EL (cell line): ENCODE data around the gene NDRG2.

Experiments
- DNase-seq: peaks from one replicate; pipeline ENCODE4 v3.0.0-alpha.2; 2016

NDRG2 gene

GRCh38 chr14:21024585-21025370 lies at the start of gene NDRG2:
NDRG2 (minus strand) TSS chr14:21025061; CDS start chr14:21023315, 1,746 bp downstream.
- peak; percentile 38 for DNase-seq

GRCh38 chr14:21073921-21074320 lies 49.1 kb upstream of the NDRG2 start:
- no peak for DNase-seq

- no peak for DNase-seq
Observed at GRCh38 chr14:21072781-21073339, 48.0 kb upstream of the NDRG2 start.

GRCh38 chr14:21072031-21072473 lies 47.2 kb upstream of the NDRG2 start:
- DNase-seq: peak; percentile 65

GRCh38 chr14:21071225-21072030 lies 46.6 kb upstream of the NDRG2 start:
- peak; percentile 95 for DNase-seq

GRCh38 chr14:21070610-21071224 lies 45.9 kb upstream of the NDRG2 start:
- DNase-seq: peak; percentile 71

- DNase-seq: peak; percentile 63
Observed at GRCh38 chr14:21070083-21070609, 45.3 kb upstream of the NDRG2 start, which contains the start of gene ARHGEF40. ARHGEF40 (plus strand) TSS chr14:21070304; CDS start chr14:21070397, 93 bp downstream.

GRCh38 chr14:21069388-21070082 lies 44.7 kb upstream of the NDRG2 start:
- peak; percentile 56 for DNase-seq

- DNase-seq: peak; percentile 67
Observed at GRCh38 chr14:21068521-21069387, 43.9 kb upstream of the NDRG2 start.

GRCh38 chr14:21066882-21067502 lies 42.1 kb upstream of the NDRG2 start:
- DNase-seq: no peak

- DNase-seq: peak; percentile 92
Observed at GRCh38 chr14:21063479-21063878, 38.6 kb upstream of the NDRG2 start.

- no peak for DNase-seq
Observed at GRCh38 chr14:21061347-21061668, 36.4 kb upstream of the NDRG2 start.

GRCh38 chr14:21060614-21061346 lies 35.9 kb upstream of the NDRG2 start:
- DNase-seq: no peak

GRCh38 chr14:21059842-21060613 lies 35.2 kb upstream of the NDRG2 start:
- DNase-seq: peak; percentile 31

- no peak for DNase-seq
Observed at GRCh38 chr14:21058903-21059302, 34.0 kb upstream of the NDRG2 start.

GRCh38 chr14:21057803-21058675 lies 33.2 kb upstream of the NDRG2 start, which contains the start of gene RNASE8:
RNASE8 (plus strand) TSS chr14:21057822; CDS start chr14:21057893, 71 bp downstream.
- peak; percentile 68 for DNase-seq

GRCh38 chr14:21056520-21057163 lies 31.8 kb upstream of the NDRG2 start:
- peak; percentile 36 for DNase-seq
